NOMO-1 (cell line): Measurements from ENCODE around the gene EEF1A2.

ENCODE experiments used
- DNase-seq, 2 experiments: peaks; one replicate each; lab custom pipeline; 2025; ENCODE audit not compliant: unreplicated experiment in 2 of 2; lab: John Stamatoyannopoulos, UW

The EEF1A2 gene

DNA sequence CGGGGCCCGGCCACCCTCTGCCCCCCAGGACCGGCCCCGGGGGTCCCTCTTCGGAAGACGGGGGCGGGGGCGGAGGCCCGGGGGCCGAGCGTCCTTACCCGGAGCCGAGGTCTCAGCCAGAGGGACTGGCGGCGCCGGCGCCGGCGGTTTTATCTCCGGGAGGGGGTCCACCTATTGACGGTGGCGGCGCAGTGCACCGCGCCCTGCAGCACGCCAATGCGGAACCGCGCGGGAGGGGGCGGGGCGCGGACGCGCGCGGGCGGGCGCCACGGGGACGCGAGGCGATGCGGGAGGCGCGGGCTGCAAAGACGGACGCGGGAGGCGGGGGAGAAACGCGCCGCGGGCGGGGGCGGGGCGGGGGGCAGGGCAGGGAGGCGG lies at the start of gene EEF1A2:
TSS of gene EEF1A2 (minus strand) at position 124 of the 378 bp plus-strand sequence. CDS start 1,320 bp downstream, outside the sequence.
- DNase-seq: peak; percentile 7 to 36

GRCh38 chr20:63548542-63548941 lies 49.7 kb upstream of the EEF1A2 start:
- no peak for DNase-seq

- DNase-seq: no peak
Measured at GRCh38 chr20:63547725-63548480, 49.0 kb upstream of the EEF1A2 start, which contains the start of gene SRMS. Gene SRMS, minus strand, starts transcription at chr20:63547749. Its CDS starts 286 bp downstream, at chr20:63547463.

DNA sequence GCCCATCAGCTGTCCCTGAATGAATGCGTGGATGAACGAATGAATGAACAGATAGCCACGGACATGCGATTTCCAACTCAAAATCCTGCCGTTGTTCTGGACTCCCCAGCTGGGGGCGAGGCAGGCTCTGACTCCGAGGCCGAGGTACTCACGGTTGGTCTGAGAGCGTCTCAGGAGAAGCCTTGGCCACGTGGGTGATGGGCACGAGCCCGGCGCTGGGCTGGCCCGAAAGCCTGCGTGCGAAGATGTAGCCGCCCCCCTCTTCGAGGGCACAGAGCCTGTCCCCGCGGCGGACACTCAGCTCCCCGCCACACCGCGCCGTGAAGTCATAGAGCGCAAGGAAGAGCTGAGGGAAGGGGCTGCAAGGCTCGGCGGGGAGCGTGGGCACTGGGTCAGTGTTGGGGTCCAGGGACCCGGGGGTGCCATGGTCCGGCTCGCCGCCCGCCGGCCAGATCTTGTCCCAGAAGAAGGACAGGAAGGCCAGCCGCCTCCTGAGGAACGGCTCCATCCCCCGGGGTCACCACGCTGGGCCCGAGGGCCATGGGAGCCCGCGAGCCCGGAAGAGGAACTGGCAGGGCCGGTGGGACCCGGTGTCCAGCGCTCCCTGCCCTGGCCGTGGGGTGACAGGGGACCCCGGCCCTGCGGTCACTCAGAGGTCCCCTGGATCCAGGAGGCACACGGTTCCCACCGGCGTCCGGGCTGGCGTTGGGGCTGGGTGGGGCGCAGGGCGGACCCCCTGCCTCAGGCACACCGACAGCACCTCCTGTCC lies 48.3 kb upstream of the EEF1A2 start:
- no peak for DNase-seq

- DNase-seq: no peak
Measured at GRCh38 chr20:63546256-63546955, 47.5 kb upstream of the EEF1A2 start.

GRCh38 chr20:63545814-63546213 lies 46.9 kb upstream of the EEF1A2 start:
- no peak for DNase-seq

GRCh38 chr20:63544958-63545516 lies 46.2 kb upstream of the EEF1A2 start:
- DNase-seq: no peak

DNA sequence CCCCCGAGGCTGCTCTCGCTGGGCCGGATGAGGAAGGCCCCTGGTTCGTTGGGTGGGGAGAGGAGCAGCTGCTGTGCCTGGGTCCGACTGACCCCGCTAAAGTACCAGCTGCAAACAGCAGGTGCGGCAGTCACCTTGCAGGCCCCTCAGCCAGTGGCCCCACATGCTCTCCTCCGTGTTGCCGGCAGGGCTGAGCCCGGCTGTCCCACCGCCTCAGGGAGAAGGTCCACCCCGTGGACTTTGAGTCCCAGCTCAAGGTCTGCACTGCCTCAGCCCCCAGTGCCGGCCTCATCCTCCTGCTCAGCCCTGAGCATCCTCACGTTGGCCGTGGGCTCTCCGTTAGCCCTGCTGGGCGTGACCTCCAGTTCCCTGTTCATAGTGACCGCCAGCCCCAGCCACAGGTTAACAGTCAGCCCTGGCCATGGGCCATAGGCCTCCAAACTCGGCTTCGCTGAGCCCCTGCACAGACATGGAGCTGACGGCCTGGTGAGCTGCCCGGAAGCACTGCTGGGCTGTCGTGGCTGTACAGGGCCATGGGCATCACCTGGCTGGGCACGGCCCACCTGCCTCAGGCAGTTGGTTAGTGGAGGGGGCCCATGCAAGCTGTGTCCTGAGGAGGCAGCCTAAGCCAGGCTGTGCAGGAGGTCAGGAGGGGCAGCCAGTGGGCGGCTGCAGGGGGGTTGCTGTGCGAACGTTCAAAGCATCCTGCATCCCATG lies 45.5 kb upstream of the EEF1A2 start:
- no peak for DNase-seq

DNA sequence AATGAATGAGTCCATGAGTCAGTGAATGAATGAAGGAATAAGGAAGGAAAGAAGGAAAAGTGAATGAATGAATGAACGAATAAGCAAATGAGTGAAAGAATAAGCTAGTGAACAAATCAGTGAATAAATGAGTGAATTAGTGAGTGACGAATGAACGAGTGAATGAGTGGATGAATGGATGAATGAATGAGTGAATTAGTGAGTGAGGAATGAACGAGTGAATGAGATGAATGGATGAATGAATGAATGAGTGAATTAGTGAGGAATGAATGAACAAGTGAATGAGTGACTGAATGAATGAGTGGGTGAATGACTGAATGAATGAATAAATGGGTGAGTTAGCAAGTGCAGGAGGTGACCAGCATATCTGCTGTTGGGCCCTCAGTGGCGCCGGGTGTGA lies 44.9 kb upstream of the EEF1A2 start:
- DNase-seq: no peak

DNA sequence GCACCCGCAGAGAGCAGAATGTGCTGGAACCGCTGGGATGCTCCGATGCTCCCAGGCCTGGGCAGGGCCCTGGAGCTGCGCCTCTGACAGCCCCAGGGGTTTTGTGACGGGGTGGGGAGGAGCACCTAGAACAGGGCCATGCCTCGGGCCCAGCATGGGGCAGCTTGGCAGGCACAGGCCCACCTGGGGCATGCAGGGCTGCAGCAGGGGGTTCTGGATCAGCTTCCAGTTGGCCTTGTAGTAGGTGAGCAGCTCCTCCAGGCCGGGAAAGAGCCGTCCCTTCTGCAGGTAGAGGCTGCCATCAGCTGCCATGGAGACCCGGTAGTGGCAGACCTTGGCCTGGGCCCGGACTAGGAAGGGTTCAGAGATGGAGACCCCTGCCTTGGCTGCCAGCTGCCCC lies 44.2 kb upstream of the EEF1A2 start:
- DNase-seq: no peak

DNA sequence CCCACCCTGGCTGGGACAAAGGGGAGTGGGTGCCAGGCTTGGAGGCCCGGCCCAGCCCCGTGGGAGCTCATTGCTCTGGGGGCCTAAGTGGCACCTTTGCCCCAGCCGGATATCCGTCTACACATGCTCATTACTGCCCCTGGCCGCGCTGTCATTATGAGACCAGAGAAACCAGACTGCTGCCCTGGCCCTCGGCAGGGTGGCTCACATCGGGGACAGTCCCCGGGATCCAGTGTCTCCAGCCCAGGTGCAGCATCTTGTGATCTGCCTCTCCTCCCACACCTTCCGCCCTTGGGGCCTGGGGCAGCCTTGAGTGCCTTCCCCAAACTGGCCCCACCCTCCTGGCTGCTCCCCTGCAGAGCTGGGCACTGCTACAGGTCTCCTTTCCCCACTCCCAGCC lies 43.8 kb upstream of the EEF1A2 start:
- DNase-seq: no peak

GRCh38 chr20:63542031-63542559 lies 43.2 kb upstream of the EEF1A2 start:
- peak; percentile 58 to 60 for DNase-seq

DNA sequence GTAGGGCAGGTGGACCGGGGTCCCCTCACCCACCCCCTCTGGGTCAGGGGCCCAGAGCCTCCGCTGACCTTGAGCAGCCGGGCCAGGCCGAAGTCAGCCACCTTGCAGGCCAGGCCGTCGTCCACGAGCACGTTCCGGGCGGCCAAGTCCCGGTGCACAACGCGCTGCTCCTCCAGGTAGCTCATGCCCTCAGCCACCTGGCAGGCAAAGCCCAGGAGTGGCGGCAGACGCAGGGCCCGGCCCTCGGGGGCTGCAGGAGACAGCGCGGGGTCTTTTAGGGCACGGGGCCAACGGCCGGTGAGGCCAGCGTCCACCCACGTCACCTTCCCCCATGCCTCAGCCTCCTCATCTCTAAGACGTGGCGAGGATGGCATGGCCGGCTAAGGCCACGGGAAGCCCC lies 42.5 kb upstream of the EEF1A2 start:
- DNase-seq: no peak

- DNase-seq: no peak
Measured at GRCh38 chr20:63540417-63541186, 41.7 kb upstream of the EEF1A2 start.

GRCh38 chr20:63539441-63540370 lies 40.8 kb upstream of the EEF1A2 start:
- DNase-seq: no peak

GRCh38 chr20:63539092-63539430 lies 40.2 kb upstream of the EEF1A2 start:
- DNase-seq: no peak

- no peak for DNase-seq
Measured at GRCh38 chr20:63538204-63539091, 39.6 kb upstream of the EEF1A2 start.
